ENCODE data around the gene WDR47. TPM values are rescaled to one million over a fixed set of nuclear protein-coding genes. Genes with fewer than 3 reads are reported as not detected.

WDR47 gene
- total RNA-seq, 4 donors from 2014 or later = 13.9 to 18.8 (median 17.5) TPM

DNA sequence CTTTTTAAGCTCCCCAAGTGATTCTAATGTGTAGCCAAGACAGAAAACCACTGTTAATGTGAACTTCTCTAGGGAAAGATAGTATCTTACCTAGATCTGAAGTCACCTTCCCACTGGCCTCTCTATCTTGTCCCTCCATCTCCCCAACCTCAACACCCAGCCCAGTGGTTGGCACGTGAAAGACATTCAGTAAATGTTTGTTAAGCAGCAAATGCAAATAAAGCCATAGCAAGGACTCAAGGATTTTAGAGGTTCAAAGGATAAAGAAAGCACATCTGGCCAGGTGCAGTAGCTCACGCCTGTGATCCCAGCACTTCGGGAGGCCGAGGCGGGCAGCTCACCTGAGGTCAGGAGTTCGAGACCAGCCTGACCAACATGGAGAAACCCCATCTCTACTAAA is 88.5 kb downstream of the WDR47 start:
- DNase-seq (no peak), ATAC-seq (no peak)
- TF ChIP-seq, protein P1, sequence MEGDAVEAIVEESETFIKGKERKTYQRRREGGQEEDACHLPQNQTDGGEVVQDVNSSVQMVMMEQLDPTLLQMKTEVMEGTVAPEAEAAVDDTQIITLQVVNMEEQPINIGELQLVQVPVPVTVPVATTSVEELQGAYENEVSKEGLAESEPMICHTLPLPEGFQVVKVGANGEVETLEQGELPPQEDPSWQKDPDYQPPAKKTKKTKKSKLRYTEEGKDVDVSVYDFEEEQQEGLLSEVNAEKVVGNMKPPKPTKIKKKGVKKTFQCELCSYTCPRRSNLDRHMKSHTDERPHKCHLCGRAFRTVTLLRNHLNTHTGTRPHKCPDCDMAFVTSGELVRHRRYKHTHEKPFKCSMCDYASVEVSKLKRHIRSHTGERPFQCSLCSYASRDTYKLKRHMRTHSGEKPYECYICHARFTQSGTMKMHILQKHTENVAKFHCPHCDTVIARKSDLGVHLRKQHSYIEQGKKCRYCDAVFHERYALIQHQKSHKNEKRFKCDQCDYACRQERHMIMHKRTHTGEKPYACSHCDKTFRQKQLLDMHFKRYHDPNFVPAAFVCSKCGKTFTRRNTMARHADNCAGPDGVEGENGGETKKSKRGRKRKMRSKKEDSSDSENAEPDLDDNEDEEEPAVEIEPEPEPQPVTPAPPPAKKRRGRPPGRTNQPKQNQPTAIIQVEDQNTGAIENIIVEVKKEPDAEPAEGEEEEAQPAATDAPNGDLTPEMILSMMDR (IDR thresholded peaks at IDR 0.05 in 4 of 5, conservative IDR thresholded peaks at IDR 0.05 in 1 of 5) = no peak
- TF ChIP-seq POLR2A (IDR thresholded peaks at IDR 0.05) = no peak
- Histone ChIP-seq H3K4me3 (no peak overlapping the region), H3K27ac (no peak overlapping the region), H3K9me3 (no peaks in the 10 kb centered on the region), H3K4me1 (peaks cover 7 to 8% of the 10 kb centered on the region in 2 donors), H3K27me3 (no peaks in the 10 kb centered on the region), H3K36me3 (no peaks in the 10 kb centered on the region)
- in situ Hi-C loops (cut with MboI; ENCODE audit: low sequenced_read_pairs in 4 of 4) (no loop called here), intact Hi-C loops (cut with DNase I; ENCODE audit: low total_unique reads) (no loop called here)

DNA sequence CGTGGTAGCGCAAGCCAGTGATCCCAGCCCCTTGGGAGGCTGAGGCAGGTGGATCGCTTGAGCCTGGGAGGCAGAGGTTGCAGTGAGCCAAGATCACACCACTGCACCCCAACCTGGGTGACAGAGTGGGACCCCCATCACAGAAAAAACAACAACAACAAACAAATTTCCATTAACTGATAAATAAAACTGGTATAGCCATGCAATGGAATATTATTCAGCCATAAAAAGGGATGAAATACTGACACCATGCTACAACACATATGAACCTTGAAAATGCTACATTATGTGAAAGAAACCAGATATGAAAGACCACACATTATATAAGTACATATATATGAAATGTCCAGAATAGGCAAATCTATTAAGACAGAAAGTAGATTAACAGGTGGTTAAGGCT is 90.7 kb downstream of the WDR47 start:
- TF ChIP-seq, protein P1 (IDR thresholded peaks at IDR 0.05 in 4 of 5, conservative IDR thresholded peaks at IDR 0.05 in 1 of 5) = no peak
- TF ChIP-seq POLR2A (IDR thresholded peaks at IDR 0.05) = no peak
- H3K27ac ChIP-seq = no peak overlapping the region
- no peak overlapping the region for H3K4me3 ChIP-seq
- H3K4me1 ChIP-seq = peaks cover 7 to 9% of the 10 kb centered on the region in 2 donors
- ATAC-seq = no peak
- in situ Hi-C loops (cut with MboI; ENCODE audit: low sequenced_read_pairs in 4 of 4) = no loop called here
- peaks cover 0 to 7% of the 10 kb centered on the region in 2 donors for H3K36me3 ChIP-seq
- intact Hi-C loops (cut with DNase I; ENCODE audit: low total_unique reads) = no loop called here
- no peaks in the 10 kb centered on the region for H3K27me3 ChIP-seq
- DNase-seq = no peak
- H3K9me3 ChIP-seq = no peaks in the 10 kb centered on the region

DNA sequence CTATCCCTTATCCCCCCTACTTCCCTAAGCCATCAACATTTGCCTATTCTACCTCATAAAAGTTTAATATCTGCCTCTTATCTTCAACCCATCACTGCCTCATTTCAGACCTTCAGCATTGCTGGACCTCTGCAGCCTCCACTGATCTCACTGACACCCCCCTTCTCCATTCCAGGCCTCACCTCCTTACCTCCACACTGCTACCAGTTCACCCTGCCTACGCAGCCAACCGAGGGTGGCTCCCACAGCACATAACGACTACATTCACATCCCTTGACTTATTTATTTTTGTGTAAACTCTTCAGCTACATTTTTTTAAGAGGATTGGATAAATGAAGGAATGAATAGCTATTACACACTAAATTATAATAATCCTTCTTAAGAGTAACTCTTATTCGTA is 92.9 kb downstream of the WDR47 start:
- peaks cover 0 to 26% of the 10 kb centered on the region in 2 donors for H3K36me3 ChIP-seq
- no peak for TF ChIP-seq POLR2A (IDR thresholded peaks at IDR 0.05)
- TF ChIP-seq, protein P1 (IDR thresholded peaks at IDR 0.05 in 4 of 5, conservative IDR thresholded peaks at IDR 0.05 in 1 of 5) = no peak
- H3K4me3 ChIP-seq = no peak overlapping the region
- H3K27me3 ChIP-seq = no peaks in the 10 kb centered on the region
- no peak overlapping the region for H3K27ac ChIP-seq
- no peak for ATAC-seq
- H3K4me1 ChIP-seq = peaks cover 7 to 9% of the 10 kb centered on the region in 2 donors
- intact Hi-C loops (cut with DNase I; ENCODE audit: low total_unique reads) = no loop called here
- no peaks in the 10 kb centered on the region for H3K9me3 ChIP-seq
- in situ Hi-C loops (cut with MboI; ENCODE audit: low sequenced_read_pairs in 4 of 4) = no loop called here
- no peak for DNase-seq

DNA sequence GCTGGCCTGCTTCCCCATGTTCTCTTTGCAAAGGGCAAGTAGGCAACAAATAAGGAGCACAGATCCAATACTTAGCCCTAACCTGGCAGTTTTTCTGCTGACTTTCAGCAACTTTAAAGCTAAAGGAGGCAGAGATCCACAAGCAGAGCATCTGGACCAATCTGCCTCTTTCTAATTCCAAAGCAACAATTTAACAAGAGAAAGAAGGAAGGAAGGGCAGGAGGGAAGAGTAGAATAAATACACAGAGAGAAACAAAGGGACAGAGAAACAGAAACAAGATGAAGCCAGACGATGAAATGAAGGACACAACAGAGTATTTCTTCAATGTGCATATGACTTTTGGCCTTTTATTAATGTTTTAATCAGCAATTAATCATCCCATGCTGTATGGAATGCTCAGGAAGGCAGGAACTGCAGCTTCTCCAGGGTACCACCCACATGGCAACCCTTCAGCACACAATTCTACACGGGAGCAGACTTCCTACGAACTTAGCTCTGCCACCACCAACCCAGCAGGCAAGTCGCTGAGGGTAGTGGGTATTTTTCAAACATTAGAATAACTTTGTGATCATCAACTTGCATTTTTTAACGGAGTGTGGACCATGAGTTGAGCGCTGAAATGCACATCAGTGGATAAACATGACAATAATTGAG is 93.9 kb downstream of the WDR47 start:
- Histone ChIP-seq H3K36me3 (peaks cover 6 to 33% of the 10 kb centered on the region in 2 donors), H3K27ac (peak overlapping the region in 1 of 4 donors; percentile 29), H3K9me3 (no peaks in the 10 kb centered on the region), H3K4me3 (no peak overlapping the region), H3K4me1 (peaks cover 7 to 9% of the 10 kb centered on the region in 2 donors), H3K27me3 (no peaks in the 10 kb centered on the region)
- ATAC-seq (no peak), DNase-seq (no peak)
- in situ Hi-C loops (cut with MboI; ENCODE audit: low sequenced_read_pairs in 4 of 4) = no loop called here
- TF ChIP-seq POLR2A (IDR thresholded peaks at IDR 0.05) = no peak
- TF ChIP-seq, protein P1 (IDR thresholded peaks at IDR 0.05 in 4 of 5, conservative IDR thresholded peaks at IDR 0.05 in 1 of 5) = no peak
- intact Hi-C loops (cut with DNase I; ENCODE audit: low total_unique reads) = no loop called here

DNA sequence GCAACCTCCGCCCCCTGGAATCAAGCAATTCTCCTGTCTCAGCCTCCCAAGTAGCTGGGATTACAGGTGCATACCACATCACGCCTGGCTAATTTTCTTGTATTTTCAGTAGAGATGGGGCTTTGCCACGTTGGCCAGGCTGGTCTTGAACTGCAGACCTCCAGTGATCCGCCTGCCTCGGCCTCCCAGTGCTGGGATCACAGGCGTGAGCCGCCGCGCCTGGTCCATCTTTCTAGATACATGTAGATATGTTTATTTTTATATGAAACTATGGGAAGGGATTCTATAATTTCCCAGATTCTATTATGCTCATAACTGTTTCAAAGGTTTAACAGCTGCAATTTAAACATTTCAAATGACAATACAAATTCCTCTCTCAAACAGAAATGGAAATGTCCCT is 105.7 kb downstream of the WDR47 start:
- H3K4me3 ChIP-seq = no peak overlapping the region

More for the DNA sequence above, 105.7 kb downstream of the WDR47 start:
- no peak overlapping the region for H3K27ac ChIP-seq
- no peak for DNase-seq
- H3K27me3 ChIP-seq = no peaks in the 10 kb centered on the region
- no peaks in the 10 kb centered on the region for H3K9me3 ChIP-seq
- no peak for ATAC-seq
- in situ Hi-C loops (cut with MboI; ENCODE audit: low sequenced_read_pairs in 4 of 4) (no loop called here), intact Hi-C loops (cut with DNase I; ENCODE audit: low total_unique reads) (no loop called here)
- no peaks in the 10 kb centered on the region for H3K4me1 ChIP-seq
- H3K36me3 ChIP-seq = peaks cover 0 to 70% of the 10 kb centered on the region in 2 donors
- TF ChIP-seq, protein P1 (IDR thresholded peaks at IDR 0.05 in 4 of 5, conservative IDR thresholded peaks at IDR 0.05 in 1 of 5) = no peak
- TF ChIP-seq POLR2A (IDR thresholded peaks at IDR 0.05) = no peak
